HG03108 (cell line): ENCODE measurements around the gene CBLN3.
"Not testable (repeated sequence)": the region's sequence is repeated elsewhere in the genome, so short reads cannot be mapped to it uniquely, and the experiment has no call there.

ENCODE experiments used
- ATAC-seq: cut with Tn5 transposase; IDR thresholded peaks from one replicate; pipeline ENCODE4 v1.9.1; 2021; ENCODE audit warnings: moderate library complexity; ENCODE audit not compliant: unreplicated experiment

Gene CBLN3

DNA sequence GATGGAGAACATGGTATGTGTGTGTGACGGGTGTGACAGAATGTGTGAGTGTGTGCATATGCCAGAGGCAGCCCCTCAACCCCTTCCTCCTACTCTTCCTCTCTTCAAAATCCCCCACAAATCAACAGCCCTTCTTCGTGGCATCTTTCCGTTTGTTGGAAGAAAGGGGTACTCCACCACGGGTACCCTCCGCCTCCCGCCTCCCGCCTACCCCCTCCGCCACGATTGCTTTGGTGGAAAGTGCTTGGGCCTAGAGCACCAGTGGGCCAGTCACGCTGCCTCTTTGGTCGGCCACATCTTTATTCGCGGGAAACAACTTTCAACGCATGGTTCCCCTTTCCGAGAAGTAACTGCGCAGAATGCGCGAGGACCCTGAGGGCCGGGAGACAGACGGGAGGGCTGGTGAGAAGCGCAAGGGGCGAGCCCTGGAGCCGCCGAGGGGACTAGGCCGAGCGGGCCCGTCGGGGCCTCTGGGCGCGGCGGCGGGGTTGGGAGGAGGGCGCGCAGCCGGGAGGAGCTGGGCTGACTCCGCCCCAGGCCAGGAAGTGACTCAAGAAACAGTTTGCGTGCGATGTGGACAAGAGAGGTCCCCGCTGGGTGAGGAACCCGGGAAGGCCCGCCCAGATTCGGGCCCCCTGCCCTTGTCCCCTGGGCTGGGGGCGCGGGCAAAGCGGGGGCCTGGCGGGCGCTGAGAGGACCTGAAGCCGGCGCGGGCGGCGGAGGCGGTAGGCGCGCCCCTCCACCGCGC lies at the start of gene CBLN3, which contains the start of gene KHNYN:
Gene CBLN3, minus strand, starts transcription at position 274 of the 748 bp plus-strand sequence. CDS start 614 bp downstream, outside the sequence.
Gene KHNYN, plus strand, starts transcription at position 560 of the 748 bp plus-strand sequence. CDS start 777 bp downstream, outside the sequence.
- peak; percentile 83 for ATAC-seq

DNA sequence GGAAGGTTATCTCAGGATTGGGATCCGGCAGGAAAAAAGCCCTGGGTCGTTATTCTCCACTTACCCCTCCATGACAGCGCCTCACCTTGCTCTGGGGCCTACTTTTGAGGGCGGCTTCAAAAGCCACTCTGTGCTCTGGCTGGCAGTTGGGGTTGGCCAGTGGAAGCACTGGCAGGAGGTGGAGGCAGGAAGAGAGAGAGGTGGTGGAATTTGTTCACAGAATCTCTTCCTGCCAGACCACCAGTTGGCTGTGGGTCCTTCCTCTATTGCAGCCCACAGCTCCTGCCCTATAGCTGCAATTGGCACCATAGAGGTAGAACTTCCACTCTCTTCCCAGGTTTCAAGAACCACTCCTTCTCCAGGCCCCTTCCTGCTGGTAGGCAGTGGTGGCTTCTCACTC lies 45.8 kb upstream of the CBLN3 start:
- ATAC-seq = no peak

DNA sequence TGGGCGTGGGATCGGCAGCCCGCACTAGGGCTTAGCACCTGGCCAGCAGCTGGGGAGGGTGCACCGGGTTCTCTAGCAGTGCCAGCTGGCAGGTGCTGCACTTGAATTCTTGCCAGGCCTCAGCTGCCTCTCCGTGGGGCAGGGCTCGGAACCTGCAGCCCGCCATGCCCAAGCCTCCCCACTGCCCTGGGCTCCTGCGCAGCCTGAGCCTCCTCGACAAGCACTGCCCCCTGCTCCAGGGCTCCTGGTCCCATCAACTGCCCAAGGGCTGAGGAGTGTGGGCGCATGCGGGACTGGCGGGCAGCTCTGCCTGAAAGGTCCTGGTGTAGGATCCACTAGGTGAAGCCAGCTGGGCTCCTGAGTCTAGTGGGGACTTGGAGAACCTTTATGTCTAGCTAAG lies 43.7 kb upstream of the CBLN3 start:
- no peak for ATAC-seq

DNA sequence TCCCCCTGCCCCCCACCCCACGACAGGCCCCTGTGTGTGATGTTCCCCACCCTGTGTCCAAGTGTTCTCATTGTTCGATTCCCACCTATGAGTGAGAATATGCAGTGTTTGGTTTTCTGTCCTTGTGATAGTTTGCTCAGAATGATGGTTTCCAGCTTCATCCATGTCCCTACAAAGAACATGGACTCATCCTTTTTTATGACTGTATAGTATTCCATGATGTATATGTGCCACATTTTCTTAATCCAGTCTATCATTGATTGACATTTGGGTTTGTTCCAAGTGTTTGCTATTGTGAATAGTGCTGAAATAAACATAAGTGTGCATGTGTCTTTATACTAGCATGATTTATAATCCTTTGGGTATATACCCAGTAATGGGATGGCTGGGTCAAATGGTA lies 41.0 kb upstream of the CBLN3 start:
- not testable (repeated sequence) for ATAC-seq

GRCh38 chr14:24465805-24466204 lies 36.3 kb upstream of the CBLN3 start:
- ATAC-seq = no peak

GRCh38 chr14:24465368-24465767 lies 35.9 kb upstream of the CBLN3 start:
- ATAC-seq = no peak

- no peak for ATAC-seq
These were observed 34.7 kb upstream of the CBLN3 start for GRCh38 chr14:24463884-24464785.

- no peak for ATAC-seq
These were observed 33.8 kb upstream of the CBLN3 start for GRCh38 chr14:24463017-24463883.

- no peak for ATAC-seq
These were observed 31.9 kb upstream of the CBLN3 start for GRCh38 chr14:24461336-24461735.

- ATAC-seq = no peak
These were observed 29.9 kb upstream of the CBLN3 start for GRCh38 chr14:24459331-24459730.

- no peak for ATAC-seq
These were observed 29.3 kb upstream of the CBLN3 start for GRCh38 chr14:24458736-24459135.

DNA sequence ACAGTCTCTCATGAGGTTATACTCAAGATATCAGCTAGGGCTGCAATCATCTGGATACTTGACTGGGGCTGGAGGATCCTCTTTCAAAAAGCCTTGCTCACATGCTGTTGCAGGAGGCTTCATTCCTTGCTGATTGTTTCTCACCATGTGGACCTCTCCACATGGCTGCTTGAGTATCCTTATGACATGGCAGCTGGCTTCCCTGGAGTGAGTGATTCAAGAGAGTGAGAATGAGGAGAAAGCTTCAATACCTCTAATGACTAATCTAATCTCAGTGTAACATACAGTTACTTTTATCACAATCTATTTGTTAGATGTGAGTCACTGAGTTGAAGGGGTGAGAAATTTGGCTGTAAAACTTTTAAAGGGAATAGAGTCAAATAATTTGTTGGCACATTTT lies 27.5 kb upstream of the CBLN3 start:
- ATAC-seq = no peak

DNA sequence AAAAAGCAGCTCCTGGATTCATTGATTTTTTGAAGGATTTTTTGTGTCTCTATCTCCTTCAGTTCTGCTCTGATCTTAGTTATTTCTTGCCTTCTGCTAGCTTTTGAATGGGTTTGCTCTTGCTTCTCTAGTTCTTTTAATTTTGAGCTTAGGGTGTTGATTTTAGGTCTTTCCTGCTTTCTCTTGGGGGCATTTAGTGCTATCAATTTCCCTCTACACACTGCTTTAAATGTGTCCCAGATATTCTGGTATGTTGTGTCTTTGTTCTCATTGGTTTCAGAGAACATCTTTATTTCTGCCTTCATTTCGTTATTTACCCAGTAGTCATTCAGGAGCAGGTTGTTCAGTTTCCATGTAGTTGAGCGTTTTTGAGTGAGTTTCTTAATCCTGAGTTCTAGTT lies 21.4 kb upstream of the CBLN3 start:
- ATAC-seq = not testable (repeated sequence)

DNA sequence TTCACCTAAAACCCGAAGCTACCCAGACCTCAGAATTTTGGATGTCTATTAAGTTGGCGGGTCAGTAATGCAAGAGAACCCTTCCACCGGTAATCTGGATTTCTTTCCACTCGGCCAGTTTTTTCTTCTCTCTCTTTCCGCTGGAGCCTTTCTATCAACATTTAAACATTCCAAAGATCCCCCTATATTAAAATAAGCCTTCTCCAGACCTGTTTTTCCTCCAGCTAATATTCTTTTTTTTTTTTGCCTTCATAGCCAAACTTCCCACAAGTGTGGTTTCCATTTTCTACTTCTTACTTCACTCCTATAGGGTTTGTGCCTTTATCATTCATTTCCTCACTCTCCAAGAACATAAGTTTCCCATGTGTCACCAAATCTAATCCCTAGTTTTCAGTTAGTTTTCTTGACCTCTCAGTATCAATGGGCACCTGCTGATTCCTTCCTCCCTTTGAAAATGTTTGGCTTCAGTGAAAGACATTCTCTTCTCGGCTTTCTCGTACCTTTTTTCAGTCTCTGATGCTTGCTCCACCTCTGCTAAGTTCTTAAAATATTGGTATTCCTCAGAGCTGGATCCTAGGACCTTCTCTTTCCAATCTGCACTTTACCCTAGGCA lies 13.7 kb upstream of the CBLN3 start:
- no peak for ATAC-seq

DNA sequence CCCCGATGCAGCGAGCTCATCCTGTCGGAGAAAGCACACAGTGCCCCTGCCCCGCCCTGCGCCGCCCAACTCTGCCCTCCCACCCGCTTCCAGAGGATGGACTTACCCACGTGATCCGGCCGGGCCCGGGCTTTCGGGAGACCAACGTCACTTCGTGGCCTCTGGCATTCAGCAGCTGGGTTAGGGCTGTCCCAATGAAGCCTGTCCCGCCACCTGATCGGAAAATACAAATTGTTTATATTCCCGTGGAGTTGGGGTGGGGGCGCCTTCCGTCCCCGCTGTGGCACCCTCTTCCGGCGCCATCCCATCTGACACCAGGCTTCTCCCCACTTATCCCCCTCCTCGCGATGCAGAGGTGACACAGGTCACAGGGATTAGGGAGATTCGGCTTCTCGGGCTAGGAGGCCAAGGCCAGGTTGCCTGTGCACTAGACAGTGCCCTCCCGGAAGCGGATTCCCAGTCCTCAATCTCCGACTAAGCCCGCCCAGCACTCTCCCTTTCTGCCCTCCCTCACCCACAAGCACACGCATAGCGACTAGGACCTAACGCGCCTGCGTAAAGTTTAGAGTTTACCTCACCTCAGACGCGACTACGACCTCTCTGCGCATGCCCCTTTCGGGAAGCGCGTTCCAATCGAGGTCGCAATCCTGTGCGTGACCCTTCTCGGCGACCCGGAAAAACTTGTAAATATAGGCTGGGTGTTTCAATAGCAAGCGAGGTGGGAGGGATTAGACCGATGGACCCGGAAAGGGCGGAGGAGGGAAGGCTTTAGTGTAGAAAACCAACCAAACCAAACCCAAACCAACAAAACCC lies 13.0 kb upstream of the CBLN3 start, which contains the start of gene SDR39U1:
Gene SDR39U1, minus strand, starts transcription at position 537 of the 813 bp plus-strand sequence. Its CDS starts 7 bp downstream, at position 530.
- peak; percentile 88 for ATAC-seq

- no peak for ATAC-seq
These were observed 12.4 kb upstream of the CBLN3 start for GRCh38 chr14:24441904-24442239.

DNA sequence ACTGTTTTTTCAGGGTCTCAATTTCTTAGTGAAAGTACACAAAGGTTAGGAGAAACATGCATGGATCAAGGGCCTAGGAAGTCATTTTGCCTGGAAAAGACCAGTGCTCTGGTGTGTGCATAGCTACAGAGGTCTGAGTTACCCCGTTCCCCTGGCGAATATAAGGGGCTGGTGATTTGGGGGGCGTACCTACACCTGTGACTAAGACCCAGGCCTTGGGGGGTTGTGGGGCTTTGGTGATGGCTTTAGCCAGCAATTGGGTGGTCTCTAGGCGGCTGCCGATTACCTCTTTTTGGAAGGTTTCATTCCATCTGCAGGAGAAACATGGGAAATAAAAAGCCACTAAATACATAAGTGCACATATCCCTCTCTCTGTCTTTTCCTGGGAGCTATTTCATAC lies 12.0 kb upstream of the CBLN3 start:
- no peak for ATAC-seq

- ATAC-seq = no peak
These were observed 11.3 kb upstream of the CBLN3 start for GRCh38 chr14:24440606-24441399.
